Right renal cortex interstitium (tissue), 3 donors: ENCODE results near the gene PTPRJ. TPM values are rescaled to one million over a fixed set of nuclear protein-coding genes. Genes with fewer than 3 reads are reported as not detected.

ENCODE experiments used
- DNase-seq, 3 donors: peaks; one replicate each; pipeline ENCODE4 v3.0.0-alpha.2; 2013; ENCODE audit warnings: low read depth in 3 of 3, low spot score in 2 of 3
- polyA plus RNA-seq, 3 donors: library from polyadenylated mRNA; unstranded; fragments of 120-200 nt; gene quantifications; one replicate each; pipeline ENCODE4 v1.2.1, GENCODE V29; 2013; ENCODE audit not compliant: insufficient read length in 3 of 3

The PTPRJ gene
- polyA plus RNA-seq, 3 donors = 23.5 to 25.6 (median 25.1) TPM

DNA sequence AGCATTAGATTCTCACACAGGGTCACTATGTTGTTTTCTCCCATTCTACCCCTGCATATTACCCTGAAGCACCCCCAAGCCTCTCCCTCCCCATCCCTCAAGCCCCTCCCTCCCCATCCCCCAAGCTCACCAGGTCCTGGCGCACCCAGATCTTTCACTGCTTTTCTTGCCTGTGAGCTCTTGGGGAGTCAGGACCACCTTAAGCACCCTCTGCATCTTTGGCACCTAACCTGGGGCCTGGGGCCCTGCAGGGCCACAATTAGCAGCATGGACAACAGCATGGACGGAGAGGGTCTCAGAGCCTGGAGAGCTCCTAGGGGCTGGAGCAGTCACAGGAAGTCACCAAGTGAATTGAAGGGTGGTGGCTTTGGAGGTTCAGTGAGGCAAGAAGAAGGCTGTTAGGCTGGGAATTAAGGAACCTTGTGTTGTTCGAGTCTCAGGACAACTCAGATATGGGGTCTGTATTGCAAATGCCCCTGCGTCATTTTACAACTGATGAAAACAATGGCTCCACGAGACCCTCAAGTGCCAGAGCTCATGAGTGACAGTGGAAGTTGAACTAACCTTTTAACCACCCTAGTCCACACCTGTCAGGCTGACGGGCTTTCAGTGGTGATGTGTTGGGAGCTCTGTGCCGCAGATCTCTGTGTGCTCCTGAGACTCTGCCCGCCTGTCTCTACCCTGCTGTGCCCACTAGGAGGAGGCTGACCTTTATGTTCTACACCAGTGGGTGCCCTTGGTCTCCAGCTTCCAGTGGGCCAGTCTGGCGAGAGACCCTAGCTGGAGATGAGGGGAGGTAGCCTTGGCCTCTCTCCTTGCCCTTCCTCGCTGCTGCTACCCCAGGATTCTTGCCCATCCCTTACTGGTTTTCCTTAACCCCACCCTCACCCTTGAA is 125.0 kb downstream of the PTPRJ start:
- DNase-seq = no peak

DNA sequence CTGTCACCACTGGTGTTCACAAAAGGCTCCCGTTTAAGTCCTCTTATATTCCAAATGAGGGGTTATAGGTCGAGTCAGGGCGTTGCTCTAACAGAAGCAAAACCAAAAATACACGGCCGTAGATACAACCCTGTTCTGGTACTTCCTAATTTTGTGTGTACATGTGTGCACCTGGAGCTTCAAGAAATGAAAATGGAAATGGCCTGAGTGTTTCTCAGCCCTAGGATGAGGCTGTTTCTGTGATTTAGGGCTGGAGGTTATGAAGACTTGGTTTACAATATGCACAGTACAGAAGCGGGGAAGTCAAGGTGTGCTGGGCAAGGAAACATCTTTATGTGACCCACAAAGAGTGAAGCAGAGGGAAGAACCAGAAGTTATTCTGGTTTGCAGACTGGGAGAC is 125.8 kb downstream of the PTPRJ start:
- DNase-seq = no peak

DNA sequence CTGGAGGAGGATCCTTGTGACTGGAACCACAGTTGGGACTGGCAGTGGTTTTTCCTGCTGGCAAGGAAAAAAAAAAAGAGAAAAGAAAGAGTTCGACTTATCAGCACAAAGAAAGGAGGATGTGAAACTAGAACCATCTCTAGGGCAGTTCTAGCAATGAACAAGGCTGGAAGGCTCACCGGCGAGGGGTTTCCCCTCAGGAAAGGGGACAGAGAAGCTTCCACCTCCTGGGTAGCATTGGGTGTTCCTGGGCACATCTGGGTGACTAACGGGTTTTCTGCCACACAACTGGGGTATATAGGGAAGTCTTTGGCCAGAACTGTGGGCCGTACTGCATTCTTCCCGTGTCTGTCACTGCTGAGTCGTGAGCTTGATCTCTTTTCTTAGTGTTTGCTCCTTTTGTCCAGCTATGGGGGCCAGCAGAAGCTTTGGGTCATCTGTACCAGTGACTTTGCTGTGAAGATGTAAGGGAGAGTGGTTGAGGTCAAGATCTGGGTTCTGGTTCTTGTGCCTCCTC is 126.9 kb downstream of the PTPRJ start:
- no peak for DNase-seq

DNA sequence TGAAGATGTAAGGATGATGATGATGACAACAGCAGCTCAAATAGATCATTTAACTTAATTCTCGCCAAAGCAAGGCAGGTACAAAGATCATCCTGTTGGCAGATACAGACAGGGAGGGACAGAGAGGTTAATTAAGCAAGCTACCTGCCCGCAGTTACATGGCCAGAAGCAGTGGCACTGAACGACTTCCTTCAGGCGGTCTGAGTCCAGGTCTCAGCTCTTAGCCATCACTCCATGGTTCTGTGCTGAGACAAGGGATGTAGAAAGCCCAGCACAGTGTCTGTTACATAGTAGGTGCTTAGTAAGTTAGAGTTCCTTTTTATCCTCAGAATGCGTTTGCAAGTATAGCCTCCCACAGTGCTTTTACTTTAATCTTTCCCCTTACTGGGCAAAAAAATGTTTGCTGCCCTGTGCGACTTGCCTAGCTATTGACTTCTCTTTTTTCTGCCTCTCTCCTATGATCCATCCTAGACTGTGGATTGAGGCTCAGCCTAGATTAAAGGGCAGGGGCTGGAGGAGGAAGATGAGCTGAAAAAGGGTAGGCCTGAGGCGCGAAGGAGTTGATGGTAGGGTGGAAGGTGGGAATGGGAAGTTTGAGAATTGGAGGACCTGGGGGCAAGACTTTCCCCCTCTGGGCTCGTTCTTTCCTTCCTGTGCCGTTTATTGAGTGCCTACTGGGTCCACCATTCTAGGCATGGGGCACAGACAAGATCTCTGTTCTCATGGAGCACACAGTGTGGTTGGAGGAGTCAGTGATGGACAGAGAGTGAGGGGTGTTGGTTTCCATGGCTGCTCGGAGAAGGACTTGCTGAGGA is 128.1 kb downstream of the PTPRJ start:
- no peak for DNase-seq

DNA sequence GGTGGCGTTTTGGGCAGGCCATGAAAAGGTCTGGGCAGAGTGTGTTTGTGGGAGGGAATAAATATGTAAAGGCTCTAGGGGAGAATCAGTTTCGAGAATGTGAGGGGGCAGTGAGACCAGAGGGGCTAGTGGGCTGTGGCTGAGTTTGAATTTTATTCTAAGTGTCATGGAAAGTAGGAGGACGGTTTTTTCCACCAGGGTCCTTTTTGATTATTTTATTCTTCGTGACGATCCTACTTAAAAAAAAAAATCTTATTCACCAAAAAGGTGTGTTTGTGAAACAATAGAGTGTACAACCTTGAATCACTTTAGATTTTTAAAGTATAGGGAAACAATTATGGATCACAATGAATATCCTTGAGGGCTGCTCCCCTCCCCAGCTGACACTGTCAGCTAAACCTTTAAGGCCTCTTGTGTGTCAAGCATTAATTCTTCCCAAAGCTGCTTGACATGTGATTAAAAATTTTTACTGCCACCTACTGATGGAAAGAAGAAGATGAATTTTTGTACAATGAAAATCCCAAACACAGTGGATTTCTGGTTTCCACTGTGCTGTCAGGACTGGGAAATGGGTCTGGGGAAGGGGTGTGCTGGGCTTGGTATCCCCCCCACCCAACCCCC is 128.8 kb downstream of the PTPRJ start:
- DNase-seq = peak in 1 of 3 donors; percentile 23

DNA sequence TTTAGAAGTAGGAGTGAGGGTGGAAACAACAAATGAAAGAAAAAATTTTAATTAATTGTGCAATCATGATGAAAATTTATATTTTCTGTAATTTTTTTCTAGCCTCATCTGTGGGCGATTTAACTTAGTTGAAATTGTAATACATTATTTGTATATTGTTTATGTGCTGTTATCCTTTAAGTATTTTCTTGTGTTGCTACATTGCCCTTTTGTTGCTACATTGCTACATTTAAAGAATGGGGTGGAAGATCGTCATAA is 130.1 kb downstream of the PTPRJ start:
- DNase-seq = no peak

DNA sequence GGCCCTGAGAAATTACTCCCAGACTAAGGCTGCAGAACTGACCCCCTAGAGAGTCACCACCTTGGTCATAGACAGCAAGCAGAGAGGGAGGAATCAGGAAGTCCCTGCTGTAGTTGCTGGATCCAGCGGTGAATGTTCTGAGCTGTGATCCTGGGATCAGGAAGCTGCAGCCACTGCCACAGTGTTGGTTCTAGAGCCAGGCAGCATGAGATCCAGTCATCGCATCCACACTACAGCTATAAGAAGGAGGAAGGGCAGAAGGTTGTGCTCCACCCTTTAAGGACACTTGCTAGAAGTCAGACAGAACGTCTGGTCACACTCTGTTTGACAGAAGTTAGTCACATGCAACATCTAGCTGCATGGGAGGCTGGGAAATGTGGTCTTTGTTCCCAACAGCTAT is 131.5 kb downstream of the PTPRJ start:
- DNase-seq = no peak

DNA sequence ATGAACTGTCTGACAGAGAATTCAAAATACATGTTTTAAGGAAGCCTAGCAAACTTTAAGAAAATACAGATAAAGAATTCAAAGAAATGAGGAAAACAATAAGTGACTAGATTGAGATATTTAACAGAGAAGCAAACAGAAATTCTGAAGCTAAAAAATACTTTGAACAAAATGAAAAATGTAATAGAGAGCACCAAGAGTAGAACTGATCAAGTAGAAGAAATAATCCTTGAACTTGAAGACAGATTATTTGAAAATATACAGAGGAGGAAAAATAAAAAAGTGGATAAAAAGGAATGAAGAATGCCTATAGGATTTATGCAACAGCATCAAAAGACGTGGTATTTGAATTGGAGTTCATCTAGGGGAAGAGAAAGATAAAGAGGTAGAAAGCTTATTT is 134.4 kb downstream of the PTPRJ start:
- DNase-seq = no peak

DNA sequence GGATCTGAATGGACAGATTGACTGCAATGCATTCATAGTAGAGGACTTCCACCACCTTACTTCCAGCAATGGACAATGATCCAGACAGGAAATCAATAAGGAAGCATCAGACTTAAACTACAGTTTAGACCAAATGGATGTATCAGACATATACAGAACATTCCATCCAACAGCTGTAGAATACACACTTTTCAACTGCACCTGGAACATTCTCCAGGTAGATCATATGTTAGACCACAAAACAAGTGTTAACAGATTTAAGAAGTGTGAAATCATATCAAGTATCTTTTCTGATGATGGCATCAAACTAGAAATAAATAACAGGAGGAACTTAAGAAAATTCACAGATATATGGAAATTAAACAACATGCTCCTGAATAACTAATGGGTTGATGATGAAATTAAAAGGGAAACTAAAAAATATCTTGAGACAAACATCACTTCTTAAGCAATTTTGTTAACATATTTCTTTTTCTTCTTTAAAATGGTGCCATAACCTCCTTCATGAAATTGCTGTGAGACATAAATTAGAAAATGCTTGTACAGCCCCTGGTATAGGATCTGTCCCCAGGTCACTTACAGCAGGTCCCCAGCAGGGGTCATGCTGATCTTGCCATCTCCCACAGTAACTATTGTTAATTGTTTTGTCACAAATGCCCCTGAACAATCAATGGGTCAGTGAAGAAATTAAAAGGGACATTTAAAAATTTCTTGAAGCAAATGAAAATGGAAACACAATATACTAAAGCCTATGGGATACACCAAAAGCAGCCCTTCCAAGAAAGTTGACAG is 136.3 kb downstream of the PTPRJ start:
- no peak for DNase-seq

DNA sequence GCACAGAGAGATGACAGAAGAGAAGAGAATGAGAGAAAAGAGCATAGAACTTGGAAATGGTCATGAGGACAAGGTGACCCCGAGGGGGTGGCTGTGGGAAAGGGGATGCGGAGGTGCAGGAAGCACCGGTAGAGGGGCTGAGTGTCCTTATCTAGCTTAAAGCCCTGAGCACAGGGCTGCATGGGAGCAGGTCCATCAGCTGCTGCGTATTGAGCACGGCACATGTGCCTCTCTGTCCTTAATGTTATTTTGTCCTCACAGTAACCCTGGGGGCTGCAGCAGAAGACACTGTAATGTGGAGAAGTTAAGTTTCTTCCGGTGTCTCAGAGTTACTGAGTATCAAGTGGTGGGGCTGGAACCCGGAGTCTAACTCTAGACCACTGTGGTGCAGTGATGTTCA is 141.9 kb downstream of the PTPRJ start:
- no peak for DNase-seq

DNA sequence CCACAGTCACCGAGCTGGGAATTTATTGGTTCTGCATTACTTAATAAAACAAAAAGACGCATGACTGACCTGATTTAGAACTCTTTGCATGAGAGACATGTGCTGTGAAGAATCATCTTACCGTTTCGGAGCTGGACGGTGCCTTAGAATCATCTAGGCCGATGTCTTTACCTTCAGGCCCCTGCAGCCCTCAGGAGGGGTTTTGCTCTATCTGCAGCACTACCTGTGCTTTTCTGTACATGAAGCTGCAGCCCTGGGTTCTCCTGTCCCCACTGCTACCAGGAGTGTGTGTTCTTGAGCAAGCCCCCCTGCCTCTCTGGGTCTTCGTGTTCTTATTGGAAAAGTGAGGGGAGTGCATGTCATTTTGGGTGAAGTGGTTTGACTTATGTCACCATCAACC is 142.3 kb downstream of the PTPRJ start:
- DNase-seq = no peak

DNA sequence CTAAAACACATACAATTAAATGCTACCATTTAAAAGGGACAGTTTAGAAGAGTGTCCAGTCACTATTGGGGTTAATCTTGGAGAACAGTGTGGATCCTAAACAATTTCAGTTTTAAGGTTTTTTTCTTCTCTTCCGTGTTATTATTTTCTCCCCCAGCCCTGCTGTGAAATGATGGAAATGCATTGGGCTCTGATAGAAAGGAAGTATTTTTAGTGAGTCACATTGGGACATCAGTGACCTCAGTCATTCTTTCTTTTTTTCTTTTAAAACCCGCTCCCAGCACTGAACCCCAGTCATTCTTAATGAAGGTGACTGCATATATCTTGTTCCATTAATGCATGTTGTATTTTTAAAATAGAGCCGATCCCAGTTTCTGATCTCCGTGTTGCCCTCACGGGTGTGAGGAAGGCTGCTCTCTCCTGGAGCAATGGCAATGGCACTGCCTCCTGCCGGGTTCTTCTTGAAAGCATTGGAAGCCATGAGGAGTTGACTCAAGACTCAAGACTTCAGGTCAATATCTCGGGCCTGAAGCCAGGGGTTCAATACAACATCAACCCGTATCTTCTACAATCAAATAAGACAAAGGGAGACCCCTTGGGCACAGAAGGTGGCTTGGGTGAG is 143.0 kb downstream of the PTPRJ start:
- no peak for DNase-seq

DNA sequence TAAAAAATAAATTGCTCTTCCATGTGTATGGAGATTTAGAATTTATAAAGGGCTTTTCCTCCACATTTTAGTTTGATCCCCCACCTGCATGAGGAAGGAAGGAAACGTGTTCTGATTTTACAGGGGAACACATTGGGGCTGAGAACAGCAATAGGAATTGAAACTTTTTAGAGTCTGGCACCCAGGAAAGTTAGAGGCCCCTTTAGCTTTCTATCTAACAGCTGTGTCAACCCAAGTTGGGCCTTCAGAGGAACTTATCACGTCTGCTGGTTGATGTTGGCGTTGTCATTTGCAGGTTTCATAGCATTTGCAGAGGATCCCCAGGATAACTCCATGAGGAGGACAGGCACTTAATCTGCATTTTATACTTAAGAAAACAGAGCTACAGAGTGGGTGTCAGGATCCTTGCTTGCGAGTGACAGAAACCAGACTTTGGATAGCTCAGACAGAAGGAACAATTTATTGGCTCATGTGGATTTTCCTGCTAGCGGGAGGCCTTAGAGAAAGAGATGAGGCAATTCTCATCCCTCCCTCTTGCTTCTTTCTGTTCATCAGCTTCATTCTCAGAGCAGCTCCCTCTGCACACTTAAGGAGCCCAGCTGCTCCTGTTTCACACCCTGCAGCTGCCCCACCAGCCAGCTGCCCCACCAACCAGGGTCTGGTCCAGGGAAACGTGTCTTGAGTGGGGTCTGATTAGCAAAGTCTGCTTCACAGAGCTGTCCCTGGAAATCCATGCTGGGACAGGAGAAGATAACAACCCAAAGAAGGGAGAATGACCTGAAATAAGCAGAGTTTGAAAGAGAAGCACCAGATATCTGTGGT is 143.8 kb downstream of the PTPRJ start:
- no peak for DNase-seq

DNA sequence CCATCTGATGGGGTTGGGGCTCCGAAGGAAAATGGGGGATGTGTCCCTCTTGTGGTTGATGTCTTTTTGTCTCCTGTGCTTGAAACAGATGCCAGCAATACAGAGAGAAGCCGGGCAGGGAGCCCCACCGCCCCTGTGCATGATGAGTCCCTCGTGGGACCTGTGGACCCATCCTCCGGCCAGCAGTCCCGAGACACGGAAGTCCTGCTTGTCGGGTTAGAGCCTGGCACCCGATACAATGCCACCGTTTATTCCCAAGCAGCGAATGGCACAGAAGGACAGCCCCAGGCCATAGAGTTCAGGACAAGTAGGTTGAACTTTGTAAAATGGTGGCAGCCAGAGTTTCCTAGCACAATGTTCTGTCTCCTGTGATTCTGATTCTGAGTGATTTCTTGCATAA is 144.5 kb downstream of the PTPRJ start:
- no peak for DNase-seq

DNA sequence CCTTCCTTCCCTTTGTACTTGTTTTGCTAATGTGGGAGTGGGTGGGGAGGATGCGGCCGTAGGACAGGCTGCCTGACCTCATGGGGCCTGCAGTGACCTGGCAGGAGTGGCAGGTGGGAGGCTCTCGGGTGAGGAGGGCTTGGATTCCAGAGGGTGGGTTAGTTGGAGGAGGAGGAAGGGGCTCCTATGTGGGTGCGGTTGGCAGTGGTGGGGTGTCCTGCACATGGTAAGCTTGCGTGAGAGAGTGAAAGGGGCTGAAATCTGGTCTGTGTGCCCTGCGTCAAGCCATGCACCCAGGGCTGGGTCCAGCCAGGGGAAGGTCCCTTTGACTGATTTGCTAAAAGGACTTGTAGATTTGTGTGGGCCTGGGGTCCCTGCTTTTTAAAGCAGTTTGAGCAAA is 145.5 kb downstream of the PTPRJ start:
- no peak for DNase-seq

DNA sequence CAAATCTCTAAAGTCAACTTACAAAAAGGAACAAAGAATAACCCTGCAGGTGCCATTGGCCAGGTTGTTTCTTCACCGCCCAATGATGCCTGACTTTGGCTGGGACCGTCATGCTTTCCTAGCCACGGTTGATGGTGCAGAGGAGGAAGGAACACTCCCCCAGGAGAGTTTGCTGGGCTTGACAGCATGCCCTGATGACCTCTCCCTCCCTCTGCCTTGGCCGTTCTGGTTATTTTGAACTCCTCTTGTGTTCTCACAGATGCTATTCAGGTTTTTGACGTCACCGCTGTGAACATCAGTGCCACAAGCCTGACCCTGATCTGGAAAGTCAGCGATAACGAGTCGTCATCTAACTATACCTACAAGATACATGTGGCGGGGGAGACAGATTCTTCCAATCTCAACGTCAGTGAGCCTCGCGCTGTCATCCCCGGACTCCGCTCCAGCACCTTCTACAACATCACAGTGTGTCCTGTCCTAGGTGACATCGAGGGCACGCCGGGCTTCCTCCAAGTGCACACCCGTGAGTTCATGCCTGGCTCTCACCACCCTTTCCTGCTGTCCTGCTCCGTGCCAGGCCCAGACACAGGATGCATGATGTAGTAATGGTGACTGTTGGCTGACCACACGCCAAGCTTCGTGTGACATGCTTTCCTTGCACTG is 147.3 kb downstream of the PTPRJ start:
- DNase-seq = peak; percentile 8 to 35 (median 32)

DNA sequence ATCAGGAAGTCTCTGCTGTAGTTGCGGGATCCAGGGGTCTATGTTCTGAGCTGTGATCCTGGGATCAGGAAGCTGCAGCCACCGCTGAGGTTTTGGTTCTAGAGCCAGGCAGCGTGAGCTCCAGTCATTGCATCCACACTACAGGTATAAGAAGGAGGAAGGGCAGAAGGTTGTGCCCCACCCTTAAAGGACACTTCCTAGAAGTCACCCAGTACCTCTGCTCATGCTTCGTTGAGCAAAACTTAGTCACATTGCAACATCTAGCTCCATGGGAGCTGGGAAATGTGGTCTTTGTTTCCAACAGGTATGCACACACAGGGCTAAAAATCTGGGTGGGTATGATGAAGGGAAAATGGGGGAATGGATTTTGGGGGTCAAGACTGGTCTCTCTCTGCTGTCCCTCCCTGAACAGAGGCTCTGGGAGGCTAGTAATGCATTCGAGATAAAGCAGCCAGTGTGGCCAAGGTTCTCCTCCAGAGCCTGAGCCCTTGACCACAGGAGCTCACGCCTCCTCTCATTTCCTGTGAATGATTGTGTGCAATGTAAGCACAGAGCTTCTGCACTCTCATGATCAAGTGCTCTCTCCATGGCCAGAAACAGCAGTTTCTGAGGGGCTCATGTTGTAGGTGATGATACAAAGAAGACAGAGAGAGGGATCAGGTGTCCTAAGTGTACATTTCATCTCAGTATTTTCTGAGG is 149.5 kb downstream of the PTPRJ start:
- DNase-seq = no peak

DNA sequence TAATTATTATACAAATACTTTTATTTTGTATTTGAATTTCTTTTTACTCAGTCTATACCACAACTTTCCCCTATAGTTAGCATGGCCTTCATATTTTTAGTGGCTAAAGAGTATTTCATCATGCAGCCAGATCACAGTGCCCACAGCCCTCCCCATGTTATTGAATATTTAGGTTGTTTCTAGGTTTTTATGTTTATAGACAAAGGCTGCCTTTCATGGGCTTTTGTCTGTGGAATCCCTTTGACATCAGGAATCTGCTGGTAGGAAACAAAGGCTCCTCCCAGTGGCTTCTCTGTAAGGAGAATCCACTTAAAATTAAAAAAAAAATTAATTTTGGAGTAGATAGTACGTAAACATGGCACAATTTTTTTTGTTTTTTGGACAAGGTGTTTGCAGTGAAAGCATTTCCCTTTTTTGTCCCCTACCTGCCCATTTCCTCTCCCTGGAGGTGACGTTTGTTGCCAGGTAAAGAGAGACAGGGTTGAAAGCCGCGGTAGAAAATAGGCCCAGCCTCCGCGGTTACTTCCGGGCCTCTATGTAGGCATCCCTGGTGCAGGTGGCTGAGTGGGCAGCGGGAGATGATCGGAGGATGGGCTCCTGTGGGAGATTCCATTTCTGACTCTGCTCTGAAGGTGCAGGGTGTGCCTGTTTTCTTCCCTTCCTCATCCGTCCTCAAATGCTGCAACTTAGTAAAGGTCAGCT is 154.0 kb downstream of the PTPRJ start:
- no peak for DNase-seq
